ENCODE measurements around the gene HS3ST4. TPM values are rescaled to one million over a fixed set of nuclear protein-coding genes. Genes with fewer than 3 reads are reported as not detected.
"Not testable (repeated sequence)": the region's sequence is repeated elsewhere in the genome, so short reads cannot be mapped to it uniquely, and the experiment has no call there.

Gene HS3ST4
- polyA plus RNA-seq, 1 donor from 2014 or later = 13.0 TPM

DNA sequence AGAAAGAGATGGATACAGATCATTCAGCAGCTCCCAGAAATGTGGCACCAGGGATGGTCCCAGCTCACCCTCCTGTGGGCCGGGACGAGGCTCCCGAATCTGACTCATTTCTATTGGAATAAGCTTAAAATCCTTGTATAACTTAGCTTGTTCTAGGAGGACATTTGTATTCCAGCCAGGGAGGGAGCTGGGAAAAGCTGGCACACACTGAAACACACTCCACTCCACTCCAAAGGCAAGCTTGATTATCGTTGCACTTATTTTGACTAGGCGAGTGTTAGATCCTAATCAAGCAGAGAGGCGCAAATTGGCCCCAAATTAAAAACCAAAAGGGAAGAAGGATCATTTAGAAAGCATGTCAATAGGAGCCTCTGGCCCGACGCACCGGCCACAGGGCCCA, 339.5 kb downstream of the HS3ST4 start:
- no peak overlapping the region for H2AFZ ChIP-seq (ENCODE audit: low read depth, low read length)
- no peaks in the 10 kb centered on the region for H3K79me2 ChIP-seq (replicated peaks; ENCODE audit: insufficient read depth, low read length)
- H3K27me3 ChIP-seq (ENCODE audit: insufficient read depth, low read depth, low read length) = no peaks in the 10 kb centered on the region
- TF ChIP-seq SMC3 (conservative IDR thresholded peaks at IDR 0.05; ENCODE audit: poor library complexity) = no peak
- no peak for TF ChIP-seq POLR2AphosphoS5 (IDR thresholded peaks at IDR 0.05)
- TF ChIP-seq, protein P1, sequence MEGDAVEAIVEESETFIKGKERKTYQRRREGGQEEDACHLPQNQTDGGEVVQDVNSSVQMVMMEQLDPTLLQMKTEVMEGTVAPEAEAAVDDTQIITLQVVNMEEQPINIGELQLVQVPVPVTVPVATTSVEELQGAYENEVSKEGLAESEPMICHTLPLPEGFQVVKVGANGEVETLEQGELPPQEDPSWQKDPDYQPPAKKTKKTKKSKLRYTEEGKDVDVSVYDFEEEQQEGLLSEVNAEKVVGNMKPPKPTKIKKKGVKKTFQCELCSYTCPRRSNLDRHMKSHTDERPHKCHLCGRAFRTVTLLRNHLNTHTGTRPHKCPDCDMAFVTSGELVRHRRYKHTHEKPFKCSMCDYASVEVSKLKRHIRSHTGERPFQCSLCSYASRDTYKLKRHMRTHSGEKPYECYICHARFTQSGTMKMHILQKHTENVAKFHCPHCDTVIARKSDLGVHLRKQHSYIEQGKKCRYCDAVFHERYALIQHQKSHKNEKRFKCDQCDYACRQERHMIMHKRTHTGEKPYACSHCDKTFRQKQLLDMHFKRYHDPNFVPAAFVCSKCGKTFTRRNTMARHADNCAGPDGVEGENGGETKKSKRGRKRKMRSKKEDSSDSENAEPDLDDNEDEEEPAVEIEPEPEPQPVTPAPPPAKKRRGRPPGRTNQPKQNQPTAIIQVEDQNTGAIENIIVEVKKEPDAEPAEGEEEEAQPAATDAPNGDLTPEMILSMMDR (IDR thresholded peaks at IDR 0.05; ENCODE audit: poor library complexity, severe bottlenecking) = no peak
- TF ChIP-seq, protein P2, sequence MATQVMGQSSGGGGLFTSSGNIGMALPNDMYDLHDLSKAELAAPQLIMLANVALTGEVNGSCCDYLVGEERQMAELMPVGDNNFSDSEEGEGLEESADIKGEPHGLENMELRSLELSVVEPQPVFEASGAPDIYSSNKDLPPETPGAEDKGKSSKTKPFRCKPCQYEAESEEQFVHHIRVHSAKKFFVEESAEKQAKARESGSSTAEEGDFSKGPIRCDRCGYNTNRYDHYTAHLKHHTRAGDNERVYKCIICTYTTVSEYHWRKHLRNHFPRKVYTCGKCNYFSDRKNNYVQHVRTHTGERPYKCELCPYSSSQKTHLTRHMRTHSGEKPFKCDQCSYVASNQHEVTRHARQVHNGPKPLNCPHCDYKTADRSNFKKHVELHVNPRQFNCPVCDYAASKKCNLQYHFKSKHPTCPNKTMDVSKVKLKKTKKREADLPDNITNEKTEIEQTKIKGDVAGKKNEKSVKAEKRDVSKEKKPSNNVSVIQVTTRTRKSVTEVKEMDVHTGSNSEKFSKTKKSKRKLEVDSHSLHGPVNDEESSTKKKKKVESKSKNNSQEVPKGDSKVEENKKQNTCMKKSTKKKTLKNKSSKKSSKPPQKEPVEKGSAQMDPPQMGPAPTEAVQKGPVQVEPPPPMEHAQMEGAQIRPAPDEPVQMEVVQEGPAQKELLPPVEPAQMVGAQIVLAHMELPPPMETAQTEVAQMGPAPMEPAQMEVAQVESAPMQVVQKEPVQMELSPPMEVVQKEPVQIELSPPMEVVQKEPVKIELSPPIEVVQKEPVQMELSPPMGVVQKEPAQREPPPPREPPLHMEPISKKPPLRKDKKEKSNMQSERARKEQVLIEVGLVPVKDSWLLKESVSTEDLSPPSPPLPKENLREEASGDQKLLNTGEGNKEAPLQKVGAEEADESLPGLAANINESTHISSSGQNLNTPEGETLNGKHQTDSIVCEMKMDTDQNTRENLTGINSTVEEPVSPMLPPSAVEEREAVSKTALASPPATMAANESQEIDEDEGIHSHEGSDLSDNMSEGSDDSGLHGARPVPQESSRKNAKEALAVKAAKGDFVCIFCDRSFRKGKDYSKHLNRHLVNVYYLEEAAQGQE (IDR thresholded peaks at IDR 0.05; ENCODE audit: borderline replicate concordance) = no peak
- TF ChIP-seq EP300 (conservative IDR thresholded peaks at IDR 0.05; ENCODE audit: poor library complexity, severe bottlenecking) = no peak
- no peak for TF ChIP-seq RAD21 (conservative IDR thresholded peaks at IDR 0.05)
- no peak for TF ChIP-seq EZH2 (IDR thresholded peaks at IDR 0.05; ENCODE audit: borderline replicate concordance, insufficient read depth, low read length, poor library complexity, severe bottlenecking)
- TF ChIP-seq TAF1 (IDR thresholded peaks at IDR 0.05; ENCODE audit: low read depth) = no peak
- TF ChIP-seq MXI1 (conservative IDR thresholded peaks at IDR 0.05; ENCODE audit: poor library complexity, severe bottlenecking) = no peak
- H3K9me3 ChIP-seq (ENCODE audit: low read length) = no peaks in the 10 kb centered on the region
- no peaks in the 10 kb centered on the region for H3K9me2 ChIP-seq (ENCODE audit: insufficient read depth, low read length)
- no peak overlapping the region for H3K27ac ChIP-seq (ENCODE audit: low read length)
- no peak overlapping the region for H3K4me2 ChIP-seq (ENCODE audit: low read length)
- no peaks in the 10 kb centered on the region for H4K20me1 ChIP-seq (ENCODE audit: insufficient read depth)
- no peak overlapping the region for H3K4me3 ChIP-seq (ENCODE audit: low read length)
- no peak overlapping the region for H3K9ac ChIP-seq (ENCODE audit: low read length)
- H3K36me3 ChIP-seq (ENCODE audit: insufficient read depth, low read length) = no peaks in the 10 kb centered on the region
- H3F3A ChIP-seq (ENCODE audit: insufficient read depth, low read length, poor library complexity, severe bottlenecking) = no peaks in the 10 kb centered on the region

DNA sequence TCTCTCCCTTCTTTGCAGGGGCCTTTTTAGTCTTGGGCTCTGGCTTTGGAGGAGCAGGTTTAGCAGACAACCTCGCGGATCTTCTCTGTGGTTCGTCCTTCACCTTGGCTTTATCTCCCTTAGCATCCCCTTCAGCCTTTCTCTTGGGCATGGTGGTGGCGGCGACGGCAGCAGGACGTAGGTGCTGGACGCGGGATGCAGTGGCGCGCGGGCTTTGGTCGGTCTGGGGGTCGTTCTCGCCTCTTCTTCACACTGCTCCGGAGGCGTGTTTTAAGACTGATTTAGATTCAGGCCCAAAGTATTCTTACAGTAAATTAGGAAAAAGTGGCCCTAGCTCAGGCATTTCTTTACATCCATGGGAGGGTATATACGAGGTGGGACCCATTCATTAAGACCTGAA, 340.9 kb downstream of the HS3ST4 start:
- not testable (repeated sequence) for H3K9me2 ChIP-seq (ENCODE audit: insufficient read depth, low read length); H2AFZ ChIP-seq (ENCODE audit: low read depth, low read length); H3K27ac ChIP-seq (ENCODE audit: low read length); H3K79me2 ChIP-seq (replicated peaks; ENCODE audit: insufficient read depth, low read length); H3K9me3 ChIP-seq (ENCODE audit: low read length); H3K4me3 ChIP-seq (ENCODE audit: low read length); H4K20me1 ChIP-seq (ENCODE audit: insufficient read depth); H3K9ac ChIP-seq (ENCODE audit: low read length); H3K27me3 ChIP-seq (ENCODE audit: insufficient read depth, low read depth, low read length); H3K4me2 ChIP-seq (ENCODE audit: low read length); H3F3A ChIP-seq (ENCODE audit: insufficient read depth, low read length, poor library complexity, severe bottlenecking); H3K36me3 ChIP-seq (ENCODE audit: insufficient read depth, low read length)

Measured in neural cell (in vitro differentiated cells).